ENCODE results near the gene CACNG4. TPM values are rescaled to one million over a fixed set of nuclear protein-coding genes. Genes with fewer than 3 reads are reported as not detected.

CACNG4 gene
- total RNA-seq, 4 donors from 2014 or later = not detected

DNA sequence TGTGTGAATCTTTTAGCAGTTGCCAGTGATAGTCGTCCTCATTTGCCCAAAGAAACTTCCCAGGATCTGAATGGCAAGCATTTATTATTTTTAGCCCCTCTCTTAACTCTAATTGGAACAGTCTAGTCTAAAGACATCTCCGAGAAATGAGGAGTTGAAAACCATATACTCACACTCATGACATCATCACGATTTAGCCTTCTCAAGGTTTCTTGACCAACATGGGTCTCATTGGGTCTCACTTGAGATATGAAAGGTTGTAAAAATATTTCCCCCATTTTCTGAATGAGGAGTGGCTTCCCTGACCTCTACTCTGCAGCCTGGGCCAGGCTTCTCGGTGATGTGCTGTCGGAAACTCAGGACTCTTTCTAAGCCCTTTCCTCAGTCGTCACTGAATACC is 42.8 kb downstream of the CACNG4 start:
- no peaks in the 10 kb centered on the region for H3K9me3 ChIP-seq
- H3K4me1 ChIP-seq = peaks cover 0 to 6% of the 10 kb centered on the region in 2 donors
- DNase-seq (no peak), ATAC-seq (no peak)
- intact Hi-C loops (cut with DNase I; ENCODE audit: low total_unique reads) = no loop called here
- TF ChIP-seq POLR2A (IDR thresholded peaks at IDR 0.05) (no peak), CTCF (IDR thresholded peaks at IDR 0.05 in 4 of 5, conservative IDR thresholded peaks at IDR 0.05 in 1 of 5) (no peak)
- H3K27ac ChIP-seq = no peak overlapping the region
- H3K4me3 ChIP-seq = no peak overlapping the region
- H3K36me3 ChIP-seq = no peaks in the 10 kb centered on the region
- in situ Hi-C loops (cut with MboI; ENCODE audit: low sequenced_read_pairs in 4 of 4) = no loop called here
- no peaks in the 10 kb centered on the region for H3K27me3 ChIP-seq

DNA sequence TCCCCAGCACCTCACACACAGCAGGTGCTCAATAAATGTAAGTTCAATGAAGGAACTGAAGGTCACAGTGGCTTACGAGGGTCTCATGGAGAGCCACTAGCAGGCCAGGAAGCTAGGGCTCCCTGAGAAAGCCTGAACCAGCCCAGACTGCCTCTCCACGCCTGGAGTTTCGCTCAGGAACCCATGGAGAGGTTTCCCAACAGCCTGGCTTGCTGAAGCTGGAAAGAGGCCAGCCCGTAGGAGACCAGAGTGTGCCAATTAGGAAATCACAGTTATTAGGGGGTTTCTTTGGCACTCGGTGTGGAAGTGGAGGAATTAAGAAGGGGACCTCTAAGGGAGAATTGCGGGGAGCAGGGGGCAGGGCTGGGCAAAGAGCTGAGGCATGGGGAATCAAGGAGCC is 43.6 kb downstream of the CACNG4 start:
- no peaks in the 10 kb centered on the region for H3K36me3 ChIP-seq
- ATAC-seq (no peak), DNase-seq (no peak)
- no peak overlapping the region for H3K27ac ChIP-seq
- H3K4me3 ChIP-seq = no peak overlapping the region
- H3K9me3 ChIP-seq = no peaks in the 10 kb centered on the region
- no peak for TF ChIP-seq POLR2A (IDR thresholded peaks at IDR 0.05)
- no peak for TF ChIP-seq CTCF (IDR thresholded peaks at IDR 0.05 in 4 of 5, conservative IDR thresholded peaks at IDR 0.05 in 1 of 5)
- in situ Hi-C loops (cut with MboI; ENCODE audit: low sequenced_read_pairs in 4 of 4) = no loop called here
- H3K4me1 ChIP-seq = peaks cover 0 to 6% of the 10 kb centered on the region in 2 donors
- intact Hi-C loops (cut with DNase I; ENCODE audit: low total_unique reads) = no loop called here
- H3K27me3 ChIP-seq = no peaks in the 10 kb centered on the region

- H3K27ac ChIP-seq = no peak overlapping the region
- ATAC-seq (no peak), DNase-seq (no peak)
- TF ChIP-seq CTCF (IDR thresholded peaks at IDR 0.05 in 4 of 5, conservative IDR thresholded peaks at IDR 0.05 in 1 of 5) = no peak
- no peaks in the 10 kb centered on the region for H3K36me3 ChIP-seq
- in situ Hi-C loops (cut with MboI; ENCODE audit: low sequenced_read_pairs in 4 of 4) (no loop called here), intact Hi-C loops (cut with DNase I; ENCODE audit: low total_unique reads) (no loop called here)
- H3K4me3 ChIP-seq = no peak overlapping the region
- peaks cover 0 to 6% of the 10 kb centered on the region in 2 donors for H3K4me1 ChIP-seq
- no peaks in the 10 kb centered on the region for H3K9me3 ChIP-seq
- no peaks in the 10 kb centered on the region for H3K27me3 ChIP-seq
Measured at GRCh38 chr17:67011527-67012175, 47.1 kb downstream of the CACNG4 start.

- DNase-seq (no peak), ATAC-seq (no peak)
- TF ChIP-seq POLR2A (IDR thresholded peaks at IDR 0.05) = no peak
- no peak for TF ChIP-seq CTCF (IDR thresholded peaks at IDR 0.05 in 4 of 5, conservative IDR thresholded peaks at IDR 0.05 in 1 of 5)
- no peak overlapping the region for H3K4me3 ChIP-seq
- intact Hi-C loops (cut with DNase I; ENCODE audit: low total_unique reads) (no loop called here), in situ Hi-C loops (cut with MboI; ENCODE audit: low sequenced_read_pairs in 4 of 4) (no loop called here)
- peaks cover 0 to under 1% of the 10 kb centered on the region in 2 donors for H3K4me1 ChIP-seq
- H3K9me3 ChIP-seq = no peaks in the 10 kb centered on the region
- H3K36me3 ChIP-seq = no peaks in the 10 kb centered on the region
- no peak overlapping the region for H3K27ac ChIP-seq
- no peaks in the 10 kb centered on the region for H3K27me3 ChIP-seq
Measured at GRCh38 chr17:67013891-67014290, 49.4 kb downstream of the CACNG4 start.

GRCh38 chr17:67015001-67015400 is 50.5 kb downstream of the CACNG4 start:
- Histone ChIP-seq H3K4me3 (no peak overlapping the region), H3K27me3 (no peaks in the 10 kb centered on the region), H3K36me3 (no peaks in the 10 kb centered on the region), H3K27ac (no peak overlapping the region), H3K4me1 (no peaks in the 10 kb centered on the region), H3K9me3 (no peaks in the 10 kb centered on the region)
- intact Hi-C loops (cut with DNase I; ENCODE audit: low total_unique reads) = no loop called here
- DNase-seq = no peak
- in situ Hi-C loops (cut with MboI; ENCODE audit: low sequenced_read_pairs in 4 of 4) = no loop called here
- TF ChIP-seq CTCF (IDR thresholded peaks at IDR 0.05 in 4 of 5, conservative IDR thresholded peaks at IDR 0.05 in 1 of 5) (no peak), POLR2A (IDR thresholded peaks at IDR 0.05) (no peak)
- no peak for ATAC-seq
